Midbrain (tissue), 1 donor: ENCODE measurements around the gene RHOB.
A peak's percentile ranks its signal among the peaks of the same experiment; 100 is the strongest.
"Not testable (repeated sequence)": the region's sequence is repeated elsewhere in the genome, so short reads cannot be mapped to it uniquely, and the experiment has no call there.

ENCODE experiments used
- DNase-seq: peaks from one replicate; lab custom pipeline; 2025; lab: John Stamatoyannopoulos, UW

Gene RHOB

GRCh38 chr2:20446917-20447436, at the start of gene RHOB:
TSS of gene RHOB (plus strand) at chr2:20447074. CDS start at chr2:20447466, 392 bp downstream.
- DNase-seq, result peak; percentile 100

GRCh38 chr2:20397811-20398447, 48.9 kb upstream of the RHOB start:
- DNase-seq, result no peak

GRCh38 chr2:20398956-20399567, 47.8 kb upstream of the RHOB start:
- DNase-seq, result no peak

GRCh38 chr2:20400306-20400705, 46.6 kb upstream of the RHOB start:
- DNase-seq, result no peak

- no peak for DNase-seq
Observed at GRCh38 chr2:20400787-20401488, 45.9 kb upstream of the RHOB start.

GRCh38 chr2:20401489-20401835, 45.4 kb upstream of the RHOB start:
- no peak for DNase-seq

- no peak for DNase-seq
Observed at GRCh38 chr2:20403774-20404312, 43.0 kb upstream of the RHOB start.

- no peak for DNase-seq
Observed at GRCh38 chr2:20404950-20405349, 41.9 kb upstream of the RHOB start.

- no peak for DNase-seq
Observed at GRCh38 chr2:20409039-20409438, 37.8 kb upstream of the RHOB start.

- DNase-seq, result no peak
Observed at GRCh38 chr2:20410556-20411277, 36.2 kb upstream of the RHOB start.

- DNase-seq, result peak; percentile 47
Observed at GRCh38 chr2:20411361-20411894, 35.4 kb upstream of the RHOB start.

- DNase-seq, result no peak
Observed at GRCh38 chr2:20414806-20415205, 32.1 kb upstream of the RHOB start.

GRCh38 chr2:20415511-20415918, 31.4 kb upstream of the RHOB start:
- no peak for DNase-seq

- no peak for DNase-seq
Observed at GRCh38 chr2:20416723-20417122, 30.2 kb upstream of the RHOB start.

- DNase-seq, result not testable (repeated sequence)
Observed at GRCh38 chr2:20417230-20417821, 29.5 kb upstream of the RHOB start.

- no peak for DNase-seq
Observed at GRCh38 chr2:20418519-20418918, 28.4 kb upstream of the RHOB start.

GRCh38 chr2:20419007-20419576, 27.8 kb upstream of the RHOB start:
- DNase-seq, result no peak

GRCh38 chr2:20419752-20420151, 27.1 kb upstream of the RHOB start:
- DNase-seq, result no peak

- no peak for DNase-seq
Observed at GRCh38 chr2:20421336-20421987, 25.4 kb upstream of the RHOB start.

GRCh38 chr2:20421988-20422370, 24.9 kb upstream of the RHOB start:
- DNase-seq, result peak; percentile 39
